ENCODE results near the gene SMIM35. TPM values are rescaled to one million over a fixed set of nuclear protein-coding genes. Genes with fewer than 3 reads are reported as not detected.

SMIM35 gene
- total RNA-seq, 1 donor from 2014 or later: not detected

- DNase-seq (ENCODE audit: low read depth): no peak
- TF ChIP-seq CTCF (conservative IDR thresholded peaks at IDR 0.05; ENCODE audit: low read depth, low read length): no peak
These were observed 42.9 kb upstream of the SMIM35 start for GRCh38 chr11:118129471-118130172.

GRCh38 chr11:118128721-118129470 is 42.1 kb upstream of the SMIM35 start:
- DNase-seq (ENCODE audit: low read depth): no peak
- no peak for TF ChIP-seq CTCF (conservative IDR thresholded peaks at IDR 0.05; ENCODE audit: low read depth, low read length)
- no peak overlapping the region for H3K4me3 ChIP-seq (ENCODE audit: low read depth, low read length)

More at GRCh38 chr11:118129471-118130172, 42.9 kb upstream of the SMIM35 start:
- H3K4me3 ChIP-seq (ENCODE audit: low read depth, low read length): no peak overlapping the region

GRCh38 chr11:118128310-118128709 is 41.5 kb upstream of the SMIM35 start:
- no peak for TF ChIP-seq CTCF (conservative IDR thresholded peaks at IDR 0.05; ENCODE audit: low read depth, low read length)
- DNase-seq (ENCODE audit: low read depth): no peak
- H3K4me3 ChIP-seq (ENCODE audit: low read depth, low read length): no peak overlapping the region

- no peak overlapping the region for H3K4me3 ChIP-seq (ENCODE audit: low read depth, low read length)
- DNase-seq (ENCODE audit: low read depth): no peak
- TF ChIP-seq CTCF (conservative IDR thresholded peaks at IDR 0.05; ENCODE audit: low read depth, low read length): no peak
These were observed 39.5 kb upstream of the SMIM35 start for GRCh38 chr11:118126082-118126838.

GRCh38 chr11:118124929-118125535 is 38.3 kb upstream of the SMIM35 start:
- no peak for TF ChIP-seq CTCF (conservative IDR thresholded peaks at IDR 0.05; ENCODE audit: low read depth, low read length)
- no peak for DNase-seq (ENCODE audit: low read depth)
- H3K4me3 ChIP-seq (ENCODE audit: low read depth, low read length): no peak overlapping the region

- H3K4me3 ChIP-seq (ENCODE audit: low read depth, low read length): no peak overlapping the region
- TF ChIP-seq CTCF (conservative IDR thresholded peaks at IDR 0.05; ENCODE audit: low read depth, low read length): no peak
- no peak for DNase-seq (ENCODE audit: low read depth)
These were observed 34.0 kb upstream of the SMIM35 start for GRCh38 chr11:118120793-118121192.

All from epithelial cell of proximal tubule (primary cell).